ENCODE measurements around the gene SLC34A1.
A peak's percentile ranks its signal among the peaks of the same experiment; 100 is the strongest.

Gene SLC34A1

GRCh38 chr5:177362610-177363507 lies 21.4 kb upstream of the SLC34A1 start:
- no peak for TF ChIP-seq CTCF (conservative IDR thresholded peaks at IDR 0.05; ENCODE audit: low read length)
- H3K4me1 ChIP-seq (ENCODE audit: insufficient read depth, low read length, poor library complexity, severe bottlenecking): peaks cover 16% of the 10 kb centered on the region
- peaks cover 27% of the 10 kb centered on the region; the same call in 1 of the 2 replicates for H3K79me2 ChIP-seq (ENCODE audit: insufficient read depth, low read length)
- no peaks in the 10 kb centered on the region for H3K36me3 ChIP-seq (ENCODE audit: insufficient read depth, low read length)
- peak overlapping the region; percentile 64 for H3K4me2 ChIP-seq (ENCODE audit: low read depth, low read length, poor library complexity, severe bottlenecking)
- H3K9me3 ChIP-seq (ENCODE audit: insufficient read depth, low read depth, low read length): no peaks in the 10 kb centered on the region
- H3K9me2 ChIP-seq (replicated peaks; ENCODE audit: low read depth, low read length): no peaks in the 10 kb centered on the region
- no peak overlapping the region for H3K9ac ChIP-seq (ENCODE audit: low read depth, low read length, poor library complexity, severe bottlenecking)
- H3K27me3 ChIP-seq (ENCODE audit: insufficient read depth, low read length, poor library complexity, severe bottlenecking): no peaks in the 10 kb centered on the region
- no peaks in the 10 kb centered on the region for H4K20me1 ChIP-seq (ENCODE audit: insufficient read depth, low read length, poor library complexity, severe bottlenecking)
- no peaks in the 10 kb centered on the region for H3F3A ChIP-seq (ENCODE audit: low read depth)
- H3K4me3 ChIP-seq (ENCODE audit: low read length, poor library complexity, severe bottlenecking): peak overlapping the region; percentile 55
- H2AFZ ChIP-seq (ENCODE audit: low read length): no peak overlapping the region

- Histone ChIP-seq H3K36me3 (ENCODE audit: insufficient read depth, low read length) (0 out of 2 replicates have a peak, but pooled peaks cover 1% of the 10 kb centered on the region), H4K20me1 (ENCODE audit: insufficient read depth, low read length, poor library complexity, severe bottlenecking) (no peaks in the 10 kb centered on the region), H3K4me2 (ENCODE audit: low read depth, low read length, poor library complexity, severe bottlenecking) (peak overlapping the region; percentile 64), H3K27me3 (ENCODE audit: insufficient read depth, low read length, poor library complexity, severe bottlenecking) (no peaks in the 10 kb centered on the region), H2AFZ (ENCODE audit: low read length) (no peak overlapping the region), H3F3A (ENCODE audit: low read depth) (no peaks in the 10 kb centered on the region), H3K9ac (ENCODE audit: low read depth, low read length, poor library complexity, severe bottlenecking) (no peak overlapping the region), H3K4me1 (ENCODE audit: insufficient read depth, low read length, poor library complexity, severe bottlenecking) (peaks cover 11% of the 10 kb centered on the region), H3K4me3 (ENCODE audit: low read length, poor library complexity, severe bottlenecking) (peak overlapping the region; percentile 55), H3K9me2 (replicated peaks; ENCODE audit: low read depth, low read length) (no peaks in the 10 kb centered on the region), H3K9me3 (ENCODE audit: insufficient read depth, low read depth, low read length) (no peaks in the 10 kb centered on the region), H3K79me2 (ENCODE audit: insufficient read depth, low read length) (peaks cover 22% of the 10 kb centered on the region; the same call in 1 of the 2 replicates)
- no peak for TF ChIP-seq EZH2phosphoT487 (IDR thresholded peaks at IDR 0.05; ENCODE audit: borderline replicate concordance)
- TF ChIP-seq CTCF (conservative IDR thresholded peaks at IDR 0.05; ENCODE audit: low read length): no peak
Observed at GRCh38 chr5:177363565-177363964, 20.7 kb upstream of the SLC34A1 start.

GRCh38 chr5:177364159-177364962 lies 19.9 kb upstream of the SLC34A1 start:
- no peak overlapping the region for H3K4me3 ChIP-seq (ENCODE audit: low read length, poor library complexity, severe bottlenecking)
- H3F3A ChIP-seq (ENCODE audit: low read depth): no peaks in the 10 kb centered on the region
- no peak for TF ChIP-seq EZH2phosphoT487 (IDR thresholded peaks at IDR 0.05; ENCODE audit: borderline replicate concordance)
- no peak for TF ChIP-seq CTCF (conservative IDR thresholded peaks at IDR 0.05; ENCODE audit: low read length)
- H2AFZ ChIP-seq (ENCODE audit: low read length): no peak overlapping the region
- no peaks in the 10 kb centered on the region for H3K9me2 ChIP-seq (replicated peaks; ENCODE audit: low read depth, low read length)
- H3K27me3 ChIP-seq (ENCODE audit: insufficient read depth, low read length, poor library complexity, severe bottlenecking): no peaks in the 10 kb centered on the region
- H3K4me2 ChIP-seq (ENCODE audit: low read depth, low read length, poor library complexity, severe bottlenecking): no peak overlapping the region
- H3K4me1 ChIP-seq (ENCODE audit: insufficient read depth, low read length, poor library complexity, severe bottlenecking): peaks cover 6% of the 10 kb centered on the region
- no peaks in the 10 kb centered on the region for H3K9me3 ChIP-seq (ENCODE audit: insufficient read depth, low read depth, low read length)
- H3K36me3 ChIP-seq (ENCODE audit: insufficient read depth, low read length): 0 out of 2 replicates have a peak, but pooled peaks cover 4% of the 10 kb centered on the region
- no peak overlapping the region for H3K9ac ChIP-seq (ENCODE audit: low read depth, low read length, poor library complexity, severe bottlenecking)
- H4K20me1 ChIP-seq (ENCODE audit: insufficient read depth, low read length, poor library complexity, severe bottlenecking): no peaks in the 10 kb centered on the region
- peaks cover 14% of the 10 kb centered on the region; the same call in 1 of the 2 replicates for H3K79me2 ChIP-seq (ENCODE audit: insufficient read depth, low read length)

All from Loucy (cell line).